PC-3 (cell line): ENCODE results near the gene SNAPC1. TPM values are rescaled to one million over a fixed set of nuclear protein-coding genes. Genes with fewer than 3 reads are reported as not detected.
A peak's percentile ranks its signal among the peaks of the same experiment; 100 is the strongest.

Source experiments
- ATAC-seq: fragments of 200-7000 bp; cut with Tn5 transposase; 2 replicates; pipeline ENCODE4 v1.9.1; 2020; ENCODE audit warnings: mild to moderate bottlenecking, moderate library complexity
- BruUV-seq: library from RNA; stranded (reverse); fragments of 400-500 nt; replicated peaks from 2 replicates; lab custom pipeline; 2021; lab: Mats Ljungman, UMichigan
- CTCF ChIA-PET: fragments of 300-600 bp; sonication (Branson Sonifier 250); formaldehyde crosslinking; loops from one replicate; lab custom pipeline; 2022; ENCODE audit warnings: antibody characterized with exemption; lab: Charles Lee
- POLR2A ChIA-PET: fragments of 300-600 bp; sonication (Branson Sonifier 250); formaldehyde crosslinking; loops from one replicate; lab custom pipeline; 2022; ENCODE audit warnings: antibody characterized with exemption; ENCODE audit not compliant: unreplicated experiment; lab: Charles Lee
- DNase-seq: peaks from one replicate; pipeline ENCODE4 v3.0.0-alpha.2; 2015
- H2AFZ ChIP-seq: fragments of 300-600 bp; sonication (generic); 2 replicates; pipeline ENCODE4 v1.6.0; 2016; ENCODE audit warnings: antibody characterized with exemption, low read length
- H3F3A ChIP-seq: fragments of 300-600 bp; sonication (generic); one replicate; pipeline ENCODE4 v1.6.0; 2017; ENCODE audit warnings: antibody characterized with exemption, low read length, control low read depth, mild to moderate bottlenecking; ENCODE audit not compliant: unreplicated experiment
- H3K27ac ChIP-seq: fragments of 300-600 bp; sonication (generic); 2 replicates; pipeline ENCODE4 v1.5.1; 2016; ENCODE audit warnings: mild to moderate bottlenecking, low read length
- H3K27me3 ChIP-seq: fragments of 300-600 bp; sonication (generic); 2 replicates; pipeline ENCODE4 v1.6.1; 2016; ENCODE audit warnings: low read length, mixed read lengths
- H3K36me3 ChIP-seq: fragments of 300-600 bp; sonication (generic); 2 replicates; pipeline ENCODE4 v1.6.1; 2016; ENCODE audit warnings: low read depth, mixed run types, low read length, mixed read lengths
- H3K4me1 ChIP-seq: fragments of 300-600 bp; sonication (generic); 2 replicates; pipeline ENCODE4 v1.5.1; 2016; ENCODE audit warnings: low read length; ENCODE audit not compliant: insufficient read depth
- H3K4me2 ChIP-seq: fragments of 300-600 bp; sonication (generic); 2 replicates; pipeline ENCODE4 v1.6.0; 2016; ENCODE audit warnings: low read length
- H3K4me3 ChIP-seq: fragments of 300-600 bp; sonication (generic); 2 replicates; pipeline ENCODE4 v1.5.1; 2016; ENCODE audit warnings: mild to moderate bottlenecking, low read length, mixed read lengths
- H3K79me2 ChIP-seq: fragments of 300-600 bp; sonication (generic); 2 replicates; pipeline ENCODE4 v1.6.1; 2017; ENCODE audit warnings: low read length, mixed read lengths
- H3K9ac ChIP-seq: fragments of 300-600 bp; sonication (generic); 2 replicates; pipeline ENCODE4 v1.6.0; 2016; ENCODE audit warnings: mild to moderate bottlenecking, low read length
- H3K9me2 ChIP-seq: fragments of 300-600 bp; sonication (generic); replicated peaks from 2 replicates; pipeline ENCODE4 v1.6.1; 2016; ENCODE audit warnings: mixed run types, low read length, mixed read lengths
- H3K9me3 ChIP-seq: fragments of 300-600 bp; sonication (generic); 2 replicates; pipeline ENCODE4 v1.6.1; 2016; ENCODE audit warnings: low read length, mixed read lengths
- H4K20me1 ChIP-seq: fragments of 300-600 bp; sonication (generic); 2 replicates; pipeline ENCODE4 v1.6.1; 2016; ENCODE audit warnings: low read length, mixed read lengths
- CTCF ChIP-seq: fragments of 300-600 bp; sonication (generic); conservative IDR thresholded peaks from 2 replicates; pipeline ENCODE4 v1.5.1; 2017; ENCODE audit warnings: antibody characterized with exemption, low read depth, mild to moderate bottlenecking, low read length
- EZH2 ChIP-seq: fragments of 300-600 bp; sonication (generic); IDR thresholded peaks from one replicate; pipeline ENCODE4 v1.6.1; 2017; ENCODE audit warnings: antibody characterized with exemption, mild to moderate bottlenecking, low read length; ENCODE audit not compliant: unreplicated experiment
- EZH2phosphoT487 ChIP-seq: fragments of 300-600 bp; sonication (generic); IDR thresholded peaks from 2 replicates; pipeline ENCODE4 v1.6.1; 2018; ENCODE audit warnings: mild to moderate bottlenecking, antibody characterized with exemption, low read length, borderline replicate concordance
- intact Hi-C: fragments of 100-400 bp; cut with micrococcal nuclease; formaldehyde crosslinking; loops from 2 replicates; pipeline ENCODE4 v1.9.0; 2023
- total RNA-seq: library from RNA; depleted of rRNA; stranded (reverse); fragments of >200 nt; gene quantifications from 2 replicates; pipeline ENCODE4 v1.2.3, GENCODE V29; 2014

The SNAPC1 gene
- total RNA-seq, 1 experiment from 2014 or later, result 26.7 TPM

GRCh38 chr14:61751475-61751989 is 10.7 kb upstream of the SNAPC1 start:
- DNase-seq, result no peak
- TF ChIP-seq EZH2 (no peak), CTCF (no peak), EZH2phosphoT487 (no peak)
- ATAC-seq, result no peak
- peaks cover 74% of the 10 kb centered on the region for H3K4me1 ChIP-seq
- H3F3A ChIP-seq, result peaks cover 27% of the 10 kb centered on the region
- peak overlapping the region; percentile 86 for H3K4me2 ChIP-seq
- no peaks in the 10 kb centered on the region for H3K9me2 ChIP-seq
- ChIA-PET POLR2A (interaction anchor here (0.5 to 0.9 kb wide), 3 partner anchors 10 to 156 kb away, joined by 3 to 4 read pairs (median 4); partner anchors contain the start of genes HIF1A and SNAPC1), CTCF (no interaction called here)
- peaks cover 28% of the 10 kb centered on the region for H3K36me3 ChIP-seq
- intact Hi-C loops, result loop anchor here (1.0 to 5.0 kb wide), 7 partner anchors 11 to 454 kb away; partner anchors contain the start of genes HIF1A and SNAPC1
- H3K4me3 ChIP-seq, result peak overlapping the region; percentile 72
- peak overlapping the region; percentile 72 for H3K9ac ChIP-seq
- H2AFZ ChIP-seq, result peak overlapping the region; percentile 60
- H3K27ac ChIP-seq, result peak overlapping the region; percentile 55
- no peaks in the 10 kb centered on the region for H3K27me3 ChIP-seq
- peaks cover 54% of the 10 kb centered on the region for H3K79me2 ChIP-seq
- H3K9me3 ChIP-seq, result no peaks in the 10 kb centered on the region
- H4K20me1 ChIP-seq, result peaks cover 26% of the 10 kb centered on the region
- TSS peak; percentile 26 for BruUV-seq

- Histone ChIP-seq H3F3A (peaks cover 27% of the 10 kb centered on the region), H3K9ac (no peak overlapping the region), H3K36me3 (peaks cover 17% of the 10 kb centered on the region), H3K4me2 (peak overlapping the region; percentile 86; the same call in 1 of the 2 replicates), H2AFZ (no peak overlapping the region), H3K4me3 (no peak overlapping the region), H3K79me2 (peaks cover 43% of the 10 kb centered on the region), H4K20me1 (peaks cover 20% of the 10 kb centered on the region), H3K4me1 (peaks cover 63% of the 10 kb centered on the region), H3K27ac (no peak overlapping the region), H3K27me3 (no peaks in the 10 kb centered on the region), H3K9me3 (no peaks in the 10 kb centered on the region), H3K9me2 (no peaks in the 10 kb centered on the region)
- intact Hi-C loops, result loop anchor here (5.0 kb wide), 2 partner anchors 55 to 455 kb away; partner anchors contain the start of gene HIF1A
- DNase-seq, result peak; percentile 40
- ATAC-seq, result no peak
- TF ChIP-seq EZH2phosphoT487, result no peak
- TF ChIP-seq EZH2, result no peak
- no peak for TF ChIP-seq CTCF
- BruUV-seq, result no TSS peak
- ChIA-PET POLR2A (interaction anchor here (0.6 to 0.7 kb wide), 2 partner anchors 11 to 23 kb away, joined by 4 to 6 read pairs; no protein-coding TSS in a partner anchor), CTCF (no interaction called here)
Observed at GRCh38 chr14:61752626-61753025, 9.6 kb upstream of the SNAPC1 start.

GRCh38 chr14:61753631-61754030 is 8.6 kb upstream of the SNAPC1 start:
- Histone ChIP-seq H4K20me1 (peaks cover 10% of the 10 kb centered on the region), H3K79me2 (peaks cover 33% of the 10 kb centered on the region), H3K4me3 (no peak overlapping the region), H3K9me3 (no peaks in the 10 kb centered on the region), H3K27me3 (no peaks in the 10 kb centered on the region), H3K4me2 (no peak overlapping the region), H3K36me3 (peaks cover 7% of the 10 kb centered on the region), H3K9me2 (no peaks in the 10 kb centered on the region), H3K4me1 (peaks cover 53% of the 10 kb centered on the region), H3F3A (peaks cover 22% of the 10 kb centered on the region), H3K27ac (no peak overlapping the region), H2AFZ (no peak overlapping the region), H3K9ac (no peak overlapping the region)
- POLR2A ChIA-PET, result no interaction called here
- CTCF ChIA-PET, result no interaction called here
- intact Hi-C loops, result loop anchor here (5.0 kb wide), 2 partner anchors 56 to 456 kb away; partner anchors contain the start of gene HIF1A
- no TSS peak for BruUV-seq
- no peak for ATAC-seq
- TF ChIP-seq CTCF (peak; percentile 33), EZH2phosphoT487 (no peak), EZH2 (no peak)
- DNase-seq, result no peak
